CD4-positive, alpha-beta T cell (primary cell): ENCODE data around the gene PLA2G15. TPM values are rescaled to one million over a fixed set of nuclear protein-coding genes. Genes with fewer than 3 reads are reported as not detected.
"Not testable (repeated sequence)": the region's sequence is repeated elsewhere in the genome, so short reads cannot be mapped to it uniquely, and the experiment has no call there.

Source experiments
- ATAC-seq: fragments of 200-7000 bp; cut with Tn5 transposase; one replicate; pipeline ENCODE4 v1.10.0; 2022; ENCODE audit warnings: mild to moderate bottlenecking; ENCODE audit not compliant: poor library complexity
- CTCF ChIA-PET: fragments of 350-600 bp; sonication (Branson Sonifier 250); formaldehyde crosslinking; loops from one replicate; lab custom pipeline; 2021; ENCODE audit warnings: antibody characterized with exemption, inconsistent platforms; lab: Charles Lee
- POLR2A ChIA-PET: fragments of 350-600 bp; sonication (Branson Sonifier 250); formaldehyde crosslinking; loops from one replicate; lab custom pipeline; 2021; ENCODE audit warnings: antibody characterized with exemption, inconsistent platforms; lab: Charles Lee
- DNase-seq, 14 experiments: peaks; one replicate each; pipeline ENCODE4 v3.0.0-alpha.2; 2013 to 2020; ENCODE audit warnings: mixed read lengths in 2 of 14
- H3K27ac ChIP-seq, 2 donors: one replicate each; pipeline versions ENCODE4 v1.5.1 to v1.7.0; 2013; ENCODE audit warnings: low read length in 2 of 2, low read depth in 1 of 2, mild to moderate bottlenecking in 1 of 2
- H3K27me3 ChIP-seq, 2 experiments: 1 replicate in 1 of 2; 2 replicates in 1 of 2; pipeline versions ENCODE4 v1.6.1 to v1.7.0; 2013; ENCODE audit warnings: low read length in 2 of 2, control low read depth in 1 of 2, mild to moderate bottlenecking in 1 of 2, moderate library complexity in 1 of 2; ENCODE audit not compliant: insufficient read depth in 2 of 2, control insufficient read depth in 1 of 2
- H3K36me3 ChIP-seq: one replicate; pipeline ENCODE4 v1.6.1; 2013; ENCODE audit warnings: low read length, control low read depth; ENCODE audit not compliant: insufficient read depth
- H3K4me1 ChIP-seq: one replicate; pipeline ENCODE4 v1.6.1; 2013; ENCODE audit warnings: low read length, control low read depth; ENCODE audit not compliant: insufficient read depth
- H3K4me3 ChIP-seq: one replicate; pipeline ENCODE4 v1.5.1; 2013; ENCODE audit warnings: mild to moderate bottlenecking, low read length, moderate library complexity
- H3K9me3 ChIP-seq, 2 experiments: 1 replicate in 1 of 2; 2 replicates in 1 of 2; pipeline versions ENCODE4 v1.6.1 to v1.7.0; 2013; ENCODE audit warnings: low read length in 2 of 2, mild to moderate bottlenecking in 2 of 2, control low read depth in 1 of 2, moderate library complexity in 1 of 2; ENCODE audit not compliant: control insufficient read depth in 1 of 2, insufficient read depth in 1 of 2
- H3K27ac Mint-ChIP-seq: one replicate; pipeline ENCODE4 v1.8.0; 2020; ENCODE audit warnings: mixed read lengths
- H3K27me3 Mint-ChIP-seq: one replicate; pipeline ENCODE4 v1.8.0; 2021; ENCODE audit warnings: mixed read lengths
- H3K36me3 Mint-ChIP-seq: one replicate; pipeline ENCODE4 v1.8.0; 2021; ENCODE audit warnings: low read depth, mixed read lengths
- H3K4me1 Mint-ChIP-seq: one replicate; pipeline ENCODE4 v1.8.0; 2021; ENCODE audit warnings: low read depth, mixed read lengths
- H3K4me3 Mint-ChIP-seq: one replicate; pipeline ENCODE4 v1.8.0; 2020; ENCODE audit warnings: mild to moderate bottlenecking, mixed read lengths
- H3K9me3 Mint-ChIP-seq: one replicate; pipeline ENCODE4 v1.8.0; 2020; ENCODE audit warnings: mixed read lengths
- CTCF ChIP-seq: fragments of 200-600 bp; IDR thresholded peaks from one replicate; pipeline ENCODE4 v1.8.0; 2022; ENCODE audit warnings: antibody characterized with exemption, mild to moderate bottlenecking
- intact Hi-C, 2 experiments: fragments of 100-400 bp; cut with DNase I in 1 of 2; cut with micrococcal nuclease in 1 of 2; formaldehyde crosslinking; loops; one replicate each; pipeline versions ENCODE4 v1.15.1 to v1.9.0; 2023 to 2025; cut with DNase I, micrococcal nuclease
- total RNA-seq, 174 experiments: library from RNA in 2 of 174; stranded (reverse) in 2 of 174; gene quantifications; one replicate each; pipeline ENCODE4 v1.2.3 and lab custom pipeline; 2021 to 2026

PLA2G15 gene
- total RNA-seq, 2 experiments from 2014 or later, result 4.3 to 4.7 TPM

- H3K36me3 Mint-ChIP-seq, result peaks cover 81% of the 10 kb centered on the region
- Histone ChIP-seq H3K9me3 (no peaks in the 10 kb centered on the region), H3K4me1 (peaks cover 100% of the 10 kb centered on the region), H3K27ac (peak overlapping the region; percentile 73 to 80), H3K36me3 (peaks cover 43% of the 10 kb centered on the region), H3K4me3 (no peak overlapping the region), H3K27me3 (no peaks in the 10 kb centered on the region)
- DNase-seq (peak in 12 of 14 experiments; percentile 27 to 84 (median 48)), ATAC-seq (peak; percentile 59)
- H3K27me3 Mint-ChIP-seq, result no peaks in the 10 kb centered on the region
- CTCF ChIA-PET, result interaction anchor here (0.9 to 23.0 kb wide), 5 partner anchors 8 to 24 kb away, joined by 3 to 278 read pairs (median 5); partner anchors contain the start of gene SLC7A6
- intact Hi-C loops, result loop anchor here (1.0 to 2.0 kb wide), 3 partner anchors 15 to 22 kb away; no protein-coding TSS in a partner anchor
- peak overlapping the region; percentile 87 for H3K27ac Mint-ChIP-seq
- H3K4me3 Mint-ChIP-seq, result peak overlapping the region; percentile 73
- POLR2A ChIA-PET, result interaction anchor here (0.8 to 14.1 kb wide), 5 partner anchors 9 to 30 kb away, joined by 3 to 271 read pairs (median 52); partner anchors contain the start of genes PRMT7, SLC7A6 and SLC7A6OS
- TF ChIP-seq CTCF, result no peak
- H3K4me1 Mint-ChIP-seq, result peaks cover 93% of the 10 kb centered on the region
- no peaks in the 10 kb centered on the region for H3K9me3 Mint-ChIP-seq
Observed at GRCh38 chr16:68287276-68288251, 42.4 kb downstream of the PLA2G15 start.

GRCh38 chr16:68288252-68288650 lies 43.1 kb downstream of the PLA2G15 start:
- intact Hi-C loops, result loop anchor here in 1 of 2 experiments (1.0 kb wide), 1 partner anchor 23 kb away; no protein-coding TSS in a partner anchor
- Mint-ChIP-seq H3K27ac (peak overlapping the region; percentile 87), H3K4me1 (peaks cover 91% of the 10 kb centered on the region), H3K36me3 (peaks cover 80% of the 10 kb centered on the region), H3K9me3 (no peaks in the 10 kb centered on the region), H3K4me3 (peak overlapping the region; percentile 73), H3K27me3 (no peaks in the 10 kb centered on the region)
- Histone ChIP-seq H3K27me3 (no peaks in the 10 kb centered on the region), H3K4me3 (no peak overlapping the region), H3K36me3 (peaks cover 43% of the 10 kb centered on the region), H3K4me1 (peaks cover 97% of the 10 kb centered on the region), H3K9me3 (no peaks in the 10 kb centered on the region), H3K27ac (peak overlapping the region; percentile 73 to 80)
- ATAC-seq, result no peak
- POLR2A ChIA-PET, result interaction anchor here (0.8 to 14.1 kb wide), 5 partner anchors 8 to 30 kb away, joined by 3 to 271 read pairs (median 52); partner anchors contain the start of genes PRMT7, SLC7A6 and SLC7A6OS
- no peak for TF ChIP-seq CTCF
- CTCF ChIA-PET, result interaction anchor here (0.9 to 23.0 kb wide), 4 partner anchors 9 to 25 kb away, joined by 3 to 278 read pairs (median 4); partner anchors contain the start of gene SLC7A6
- DNase-seq, result no peak

GRCh38 chr16:68288796-68289195 lies 43.6 kb downstream of the PLA2G15 start:
- H3K4me3 Mint-ChIP-seq, H3K9me3 ChIP-seq, H3K27me3 ChIP-seq, ATAC-seq, DNase-seq, H3K4me3 ChIP-seq, H3K9me3 Mint-ChIP-seq, H3K27me3 Mint-ChIP-seq: not testable (repeated sequence)
- Histone ChIP-seq H3K27ac (peak overlapping the region; percentile 80 to 83), H3K36me3 (peaks cover 45% of the 10 kb centered on the region), H3K4me1 (peaks cover 97% of the 10 kb centered on the region)
- CTCF ChIA-PET, result interaction anchor here (1.1 to 23.0 kb wide), 3 partner anchors 9 to 40 kb away, joined by 5 to 278 read pairs (median 14); partner anchors contain the start of gene SLC7A6
- POLR2A ChIA-PET, result interaction anchor here (1.6 to 14.1 kb wide), 5 partner anchors 11 to 26 kb away, joined by 9 to 271 read pairs (median 52); partner anchors contain the start of genes PRMT7, SLC7A6 and SLC7A6OS
- peaks cover 90% of the 10 kb centered on the region for H3K4me1 Mint-ChIP-seq
- peak overlapping the region; percentile 87 for H3K27ac Mint-ChIP-seq
- intact Hi-C loops, result loop anchor here in 1 of 2 experiments (1.0 kb wide), 1 partner anchor 23 kb away; no protein-coding TSS in a partner anchor
- peaks cover 80% of the 10 kb centered on the region for H3K36me3 Mint-ChIP-seq
